ENCODE results near the gene HIP1R. TPM values are rescaled to one million over a fixed set of nuclear protein-coding genes. Genes with fewer than 3 reads are reported as not detected.

Gene HIP1R
- polyA plus RNA-seq, 2 of the 4 experiments (the other 2 are of a cell fraction), result 9.0 to 10.6 TPM

- FAIRE-seq, result no peak
- no peak overlapping the region for H3K4me2 ChIP-seq
- POLR2A ChIA-PET, result no interaction called here
- DNase-seq (ENCODE audit: low read depth in 1 of 2, low spot score in 1 of 2), result no peak
- H3K4me1 ChIP-seq, result no peaks in the 10 kb centered on the region
- ATAC-seq, result no peak
- 94% methylated on average over 32 of the region's 40 CpGs for WGBS (ENCODE audit: missing lambda C conversion rate)
- TF ChIP-seq HOXA7 (CRISPR knock-in tag; IDR thresholded peaks at IDR 0.05), result no peak
- no peak for TF ChIP-seq RFX5 (IDR thresholded peaks at IDR 0.05)
- TF ChIP-seq SREBF2 (IDR thresholded peaks at IDR 0.05), result no peak
- TF ChIP-seq BHLHE40 (IDR thresholded peaks at IDR 0.05; ENCODE audit: low read depth, low read length), result no peak
- TF ChIP-seq CBX2 (IDR thresholded peaks at IDR 0.05; ENCODE audit: borderline replicate concordance, low read depth), result no peak
- TF ChIP-seq FOSB (CRISPR knock-in tag; IDR thresholded peaks at IDR 0.05), result no peak
- no peak for TF ChIP-seq RARB (CRISPR knock-in tag; IDR thresholded peaks at IDR 0.05)
- no peak for TF ChIP-seq HES2 (IDR thresholded peaks at IDR 0.05)
- TF ChIP-seq JUN (IDR thresholded peaks at IDR 0.05), result no peak
- CTCF ChIA-PET, result interaction anchor here (0.5 to 18.6 kb wide), 15 partner anchors 9 to 849 kb away, joined by 3 to 522 read pairs (median 3); no protein-coding TSS in a partner anchor
- no peak overlapping the region for H3K4me3 ChIP-seq
- H3K9me3 ChIP-seq, result no peaks in the 10 kb centered on the region
- no peak overlapping the region for H3K27ac ChIP-seq
These were observed 20.9 kb downstream of the HIP1R start for GRCh38 chr12:122855928-122856831.

- no peak overlapping the region for H3K27ac ChIP-seq
- TF ChIP-seq HMGXB4 (CRISPR knock-in tag; IDR thresholded peaks at IDR 0.05; ENCODE audit: borderline replicate concordance) (no peak), SMC3 (IDR thresholded peaks at IDR 0.05) (no peak), HOXB13 (CRISPR knock-in tag; IDR thresholded peaks at IDR 0.05; ENCODE audit: low read depth) (no peak), CEBPB (IDR thresholded peaks at IDR 0.05) (no peak), CHD4 (IDR thresholded peaks at IDR 0.05; ENCODE audit: borderline replicate concordance) (no peak), RAD21 (conservative IDR thresholded peaks at IDR 0.05 in 1 of 2, IDR thresholded peaks at IDR 0.05 in 1 of 2) (no peak), TP53 (CRISPR knock-in tag; IDR thresholded peaks at IDR 0.05) (no peak)
- TF ChIP-seq, protein P1, sequence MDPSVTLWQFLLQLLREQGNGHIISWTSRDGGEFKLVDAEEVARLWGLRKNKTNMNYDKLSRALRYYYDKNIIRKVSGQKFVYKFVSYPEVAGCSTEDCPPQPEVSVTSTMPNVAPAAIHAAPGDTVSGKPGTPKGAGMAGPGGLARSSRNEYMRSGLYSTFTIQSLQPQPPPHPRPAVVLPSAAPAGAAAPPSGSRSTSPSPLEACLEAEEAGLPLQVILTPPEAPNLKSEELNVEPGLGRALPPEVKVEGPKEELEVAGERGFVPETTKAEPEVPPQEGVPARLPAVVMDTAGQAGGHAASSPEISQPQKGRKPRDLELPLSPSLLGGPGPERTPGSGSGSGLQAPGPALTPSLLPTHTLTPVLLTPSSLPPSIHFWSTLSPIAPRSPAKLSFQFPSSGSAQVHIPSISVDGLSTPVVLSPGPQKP (IDR thresholded peaks at IDR 0.05; ENCODE audit: low read depth, low read length), result no peak
- TF ChIP-seq, protein P2, sequence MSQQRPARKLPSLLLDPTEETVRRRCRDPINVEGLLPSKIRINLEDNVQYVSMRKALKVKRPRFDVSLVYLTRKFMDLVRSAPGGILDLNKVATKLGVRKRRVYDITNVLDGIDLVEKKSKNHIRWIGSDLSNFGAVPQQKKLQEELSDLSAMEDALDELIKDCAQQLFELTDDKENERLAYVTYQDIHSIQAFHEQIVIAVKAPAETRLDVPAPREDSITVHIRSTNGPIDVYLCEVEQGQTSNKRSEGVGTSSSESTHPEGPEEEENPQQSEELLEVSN (IDR thresholded peaks at IDR 0.05; ENCODE audit: borderline replicate concordance, low read depth), result no peak
- TF ChIP-seq, protein P3, sequence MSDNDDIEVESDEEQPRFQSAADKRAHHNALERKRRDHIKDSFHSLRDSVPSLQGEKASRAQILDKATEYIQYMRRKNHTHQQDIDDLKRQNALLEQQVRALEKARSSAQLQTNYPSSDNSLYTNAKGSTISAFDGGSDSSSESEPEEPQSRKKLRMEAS (IDR thresholded peaks at IDR 0.05), result no peak
- FAIRE-seq (no peak), ATAC-seq (no peak), DNase-seq (ENCODE audit: low read depth in 1 of 2, low spot score in 1 of 2) (no peak)
- no peaks in the 10 kb centered on the region for H3K4me1 ChIP-seq
- ChIA-PET POLR2A (interaction anchor here (0.5 kb wide), 1 partner anchor 383 kb away, joined by 3 read pairs; no protein-coding TSS in a partner anchor), CTCF (interaction anchor here (0.7 to 18.6 kb wide), 8 partner anchors 10 to 89 kb away, joined by 3 to 522 read pairs (median 4); no protein-coding TSS in a partner anchor)
- H3K4me2 ChIP-seq, result no peak overlapping the region
- WGBS (ENCODE audit: missing lambda C conversion rate), result 85% methylated on average over 17 of the region's 24 CpGs
- H3K4me3 ChIP-seq, result no peak overlapping the region
- H3K9me3 ChIP-seq, result no peaks in the 10 kb centered on the region
These were observed 21.9 kb downstream of the HIP1R start for GRCh38 chr12:122856999-122857671.

Data from A549 (cell line).